ENCODE data around the gene LGR5.

DNA sequence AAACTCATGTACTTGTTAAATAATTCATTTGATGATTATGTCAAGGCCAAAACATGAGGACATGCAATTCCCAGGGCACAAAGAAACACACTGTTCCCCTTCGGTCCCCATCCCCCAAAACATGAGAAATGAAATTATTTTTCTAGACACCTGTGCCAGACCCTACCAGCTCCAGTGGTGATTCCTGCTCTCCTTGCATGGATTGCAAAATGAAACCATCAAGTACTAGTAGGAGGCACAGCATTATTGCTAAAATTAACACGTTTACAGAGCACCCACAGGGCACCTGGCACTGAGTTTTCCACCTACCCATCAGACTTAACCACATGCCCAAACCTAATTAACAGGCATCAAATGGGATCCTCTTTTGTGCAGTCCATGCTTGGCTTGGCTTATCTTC lies 147.4 kb downstream of the LGR5 start:
- TF ChIP-seq, protein P1, sequence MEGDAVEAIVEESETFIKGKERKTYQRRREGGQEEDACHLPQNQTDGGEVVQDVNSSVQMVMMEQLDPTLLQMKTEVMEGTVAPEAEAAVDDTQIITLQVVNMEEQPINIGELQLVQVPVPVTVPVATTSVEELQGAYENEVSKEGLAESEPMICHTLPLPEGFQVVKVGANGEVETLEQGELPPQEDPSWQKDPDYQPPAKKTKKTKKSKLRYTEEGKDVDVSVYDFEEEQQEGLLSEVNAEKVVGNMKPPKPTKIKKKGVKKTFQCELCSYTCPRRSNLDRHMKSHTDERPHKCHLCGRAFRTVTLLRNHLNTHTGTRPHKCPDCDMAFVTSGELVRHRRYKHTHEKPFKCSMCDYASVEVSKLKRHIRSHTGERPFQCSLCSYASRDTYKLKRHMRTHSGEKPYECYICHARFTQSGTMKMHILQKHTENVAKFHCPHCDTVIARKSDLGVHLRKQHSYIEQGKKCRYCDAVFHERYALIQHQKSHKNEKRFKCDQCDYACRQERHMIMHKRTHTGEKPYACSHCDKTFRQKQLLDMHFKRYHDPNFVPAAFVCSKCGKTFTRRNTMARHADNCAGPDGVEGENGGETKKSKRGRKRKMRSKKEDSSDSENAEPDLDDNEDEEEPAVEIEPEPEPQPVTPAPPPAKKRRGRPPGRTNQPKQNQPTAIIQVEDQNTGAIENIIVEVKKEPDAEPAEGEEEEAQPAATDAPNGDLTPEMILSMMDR (IDR thresholded peaks at IDR 0.05; ENCODE audit: low read depth, low read length) = no peak
- TF ChIP-seq EZH2phosphoT487 (IDR thresholded peaks at IDR 0.05; ENCODE audit: low read depth) = no peak

Data from OCI-LY3 (cell line).